ENCODE data around the gene ZNF93. TPM values are rescaled to one million over a fixed set of nuclear protein-coding genes. Genes with fewer than 3 reads are reported as not detected.

ZNF93 gene
- total and polyA plus RNA-seq, 2 donors (not counting 1 experiment from before 2014, with no cell fraction given): 3.8 to 6.6 TPM

- Histone ChIP-seq H2AFZ (ENCODE audit: low read length) (no peak overlapping the region), H3K4me3 (replicated peaks in 1 of 4; ENCODE audit: control extremely low read depth in 1 of 4, insufficient read depth in 1 of 4, low read depth in 3 of 4, low read length in 4 of 4) (no peak overlapping the region), H3K79me2 (ENCODE audit: control insufficient read depth, insufficient read depth, low read length) (no peaks in the 10 kb centered on the region), H3K4me1 (ENCODE audit: control insufficient read depth, extremely low read depth, insufficient read depth, low read length) (no peaks in the 10 kb centered on the region), H3K36me3 (ENCODE audit: control insufficient read depth, insufficient read depth, low read length) (no peaks in the 10 kb centered on the region), H3K27me3 (ENCODE audit: control insufficient read depth, insufficient read depth, low read length) (no peaks in the 10 kb centered on the region), H3K9ac (ENCODE audit: insufficient read depth, low read length) (no peak overlapping the region), H3K27ac (ENCODE audit: insufficient read depth, low read length) (no peak overlapping the region), H4K20me1 (ENCODE audit: control insufficient read depth, extremely low read depth, insufficient read depth, low read length) (no peaks in the 10 kb centered on the region), H3K9me3 (ENCODE audit: control insufficient read depth, insufficient read depth, low read depth, low read length) (no peaks in the 10 kb centered on the region), H3K4me2 (ENCODE audit: extremely low read depth, insufficient read depth, low read length) (no peak overlapping the region)
- no peak for TF ChIP-seq EZH2 (IDR thresholded peaks at IDR 0.05; ENCODE audit: low read length, missing control alignments)
- TF ChIP-seq CTCF (conservative IDR thresholded peaks at IDR 0.05 in 1 of 2, IDR thresholded peaks at IDR 0.05 in 1 of 2; ENCODE audit: low read depth in 1 of 2, low read length in 2 of 2): no peak
- no peak for DNase-seq (ENCODE audit: low read depth in 2 of 2)
These were observed 43.3 kb downstream of the ZNF93 start for GRCh38 chr19:19943848-19944582.

GRCh38 chr19:19944583-19944880, 43.8 kb downstream of the ZNF93 start:
- DNase-seq (ENCODE audit: low read depth in 2 of 2): no peak
- Histone ChIP-seq H3K27me3 (ENCODE audit: control insufficient read depth, insufficient read depth, low read length) (no peaks in the 10 kb centered on the region), H3K4me2 (ENCODE audit: extremely low read depth, insufficient read depth, low read length) (no peak overlapping the region), H4K20me1 (ENCODE audit: control insufficient read depth, extremely low read depth, insufficient read depth, low read length) (no peaks in the 10 kb centered on the region), H3K79me2 (ENCODE audit: control insufficient read depth, insufficient read depth, low read length) (no peaks in the 10 kb centered on the region), H2AFZ (ENCODE audit: low read length) (no peak overlapping the region), H3K36me3 (ENCODE audit: control insufficient read depth, insufficient read depth, low read length) (no peaks in the 10 kb centered on the region), H3K9me3 (ENCODE audit: control insufficient read depth, insufficient read depth, low read depth, low read length) (no peaks in the 10 kb centered on the region), H3K4me3 (replicated peaks in 1 of 4; ENCODE audit: control extremely low read depth in 1 of 4, insufficient read depth in 1 of 4, low read depth in 3 of 4, low read length in 4 of 4) (no peak overlapping the region), H3K4me1 (ENCODE audit: control insufficient read depth, extremely low read depth, insufficient read depth, low read length) (no peaks in the 10 kb centered on the region), H3K27ac (ENCODE audit: insufficient read depth, low read length) (no peak overlapping the region), H3K9ac (ENCODE audit: insufficient read depth, low read length) (no peak overlapping the region)
- no peak for TF ChIP-seq CTCF (conservative IDR thresholded peaks at IDR 0.05 in 1 of 2, IDR thresholded peaks at IDR 0.05 in 1 of 2; ENCODE audit: low read depth in 1 of 2, low read length in 2 of 2)
- TF ChIP-seq EZH2 (IDR thresholded peaks at IDR 0.05; ENCODE audit: low read length, missing control alignments): no peak

- no peak for DNase-seq (ENCODE audit: low read depth in 2 of 2)
- Histone ChIP-seq H3K36me3 (ENCODE audit: control insufficient read depth, insufficient read depth, low read length) (no peaks in the 10 kb centered on the region), H3K79me2 (ENCODE audit: control insufficient read depth, insufficient read depth, low read length) (no peaks in the 10 kb centered on the region), H2AFZ (ENCODE audit: low read length) (no peak overlapping the region), H4K20me1 (ENCODE audit: control insufficient read depth, extremely low read depth, insufficient read depth, low read length) (no peaks in the 10 kb centered on the region), H3K27me3 (ENCODE audit: control insufficient read depth, insufficient read depth, low read length) (no peaks in the 10 kb centered on the region), H3K4me2 (ENCODE audit: extremely low read depth, insufficient read depth, low read length) (no peak overlapping the region), H3K27ac (ENCODE audit: insufficient read depth, low read length) (no peak overlapping the region), H3K4me3 (replicated peaks in 1 of 4; ENCODE audit: control extremely low read depth in 1 of 4, insufficient read depth in 1 of 4, low read depth in 3 of 4, low read length in 4 of 4) (no peak overlapping the region), H3K9me3 (ENCODE audit: control insufficient read depth, insufficient read depth, low read depth, low read length) (no peaks in the 10 kb centered on the region), H3K4me1 (ENCODE audit: control insufficient read depth, extremely low read depth, insufficient read depth, low read length) (no peaks in the 10 kb centered on the region), H3K9ac (ENCODE audit: insufficient read depth, low read length) (no peak overlapping the region)
- TF ChIP-seq EZH2 (IDR thresholded peaks at IDR 0.05; ENCODE audit: low read length, missing control alignments) (no peak), CTCF (conservative IDR thresholded peaks at IDR 0.05 in 1 of 2, IDR thresholded peaks at IDR 0.05 in 1 of 2; ENCODE audit: low read depth in 1 of 2, low read length in 2 of 2) (no peak)
These were observed 45.5 kb downstream of the ZNF93 start for GRCh38 chr19:19946226-19946625.

Measured in fibroblast of lung (primary cell).